H1 (cell line): ENCODE results near the gene VEPH1. TPM values are rescaled to one million over a fixed set of nuclear protein-coding genes. Genes with fewer than 3 reads are reported as not detected.

Experiments
- CEBPB ChIP-seq: IDR thresholded peaks from 2 replicates; pipeline ENCODE4 v1.6.1; 2012; ENCODE audit warnings: low read depth, low read length
- SP2 ChIP-seq: IDR thresholded peaks from 2 replicates; pipeline ENCODE4 v1.6.1; 2012; ENCODE audit warnings: mild to moderate bottlenecking, low read length, inconsistent platforms
- TBP ChIP-seq: IDR thresholded peaks from 2 replicates; pipeline ENCODE4 v1.6.1; 2011; ENCODE audit warnings: low read depth, low read length, improper control_type of control experiment
- polyA plus RNA-seq, 7 experiments: library from polyadenylated mRNA; depleted of rRNA in 3 of 7; stranded (reverse) in 5 of 7; unstranded in 2 of 7; fragments of >200 nt in 5 of 7; fragments of 200-250 nt in 2 of 7; gene quantifications; 1 replicate in 5 of 7; 2 replicates in 1 of 7; 4 replicates in 1 of 7; pipeline versions ENCODE4 v1.2.1 to v1.2.3, GENCODE V29; 2011 to 2013; ENCODE audit warnings: missing spikeins in 2 of 7, mixed read lengths in 2 of 7
- total RNA-seq: library from RNA; stranded (reverse); fragmentation: NEBNext Ultra II Directional; extraction: Animal tissue kit (Norgen Biotek cat#: 25700); gene quantifications from 2 replicates; pipeline ENCODE4 v1.2.1, GENCODE V29; 2021
- TF ChIP-seq, protein P1 (sequence below): fragments of 300-600 bp; sonication (generic); IDR thresholded peaks from 2 replicates; pipeline ENCODE4 v1.7.1; 2012; ENCODE audit warnings: low read length, moderate library complexity, mild to moderate bottlenecking, inconsistent platforms; ENCODE audit not compliant: insufficient replicate concordance

Gene VEPH1
- total and polyA plus RNA-seq, 2 of the 8 experiments (the other 6 are each of a cell fraction or from before 2014, with no cell fraction given): 12.0 to 18.3 TPM

DNA sequence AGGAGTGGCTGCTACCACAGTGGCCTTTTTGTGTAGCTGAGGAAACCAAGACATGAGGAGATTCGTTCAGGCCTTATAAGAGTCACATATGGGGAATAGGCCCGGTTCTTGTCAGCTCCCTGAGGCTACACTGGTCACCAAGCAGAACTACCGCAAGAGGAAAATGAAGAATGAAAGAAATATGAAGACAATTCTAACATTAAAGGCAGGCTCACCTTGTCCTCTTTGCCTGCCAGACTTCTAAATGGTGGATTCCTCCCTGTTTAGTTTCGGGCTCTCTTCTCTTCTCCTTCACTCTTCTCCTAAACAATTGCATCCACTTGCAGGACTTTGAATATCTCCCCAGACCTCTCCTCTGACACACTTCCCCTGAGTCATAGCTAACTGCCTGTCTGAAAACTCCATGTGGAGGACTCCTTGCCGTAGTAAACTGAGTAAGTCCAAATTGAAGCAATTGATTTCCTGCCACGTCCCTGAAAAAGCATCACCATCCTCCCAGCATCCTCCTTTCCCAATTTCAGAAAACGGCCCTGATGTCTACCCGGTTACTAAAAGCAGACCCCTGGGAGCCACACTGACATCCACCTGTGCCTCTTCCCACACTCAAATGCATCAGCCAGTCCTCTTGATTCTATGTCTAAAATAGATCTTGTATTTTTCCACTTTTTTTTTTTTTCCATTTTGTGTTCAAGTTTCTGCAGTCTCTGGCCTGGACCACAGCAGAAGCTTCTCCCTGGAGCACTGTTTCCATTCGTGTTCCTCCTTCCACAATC, 30.3 kb upstream of the VEPH1 start (continued):
- TF ChIP-seq, protein P1, sequence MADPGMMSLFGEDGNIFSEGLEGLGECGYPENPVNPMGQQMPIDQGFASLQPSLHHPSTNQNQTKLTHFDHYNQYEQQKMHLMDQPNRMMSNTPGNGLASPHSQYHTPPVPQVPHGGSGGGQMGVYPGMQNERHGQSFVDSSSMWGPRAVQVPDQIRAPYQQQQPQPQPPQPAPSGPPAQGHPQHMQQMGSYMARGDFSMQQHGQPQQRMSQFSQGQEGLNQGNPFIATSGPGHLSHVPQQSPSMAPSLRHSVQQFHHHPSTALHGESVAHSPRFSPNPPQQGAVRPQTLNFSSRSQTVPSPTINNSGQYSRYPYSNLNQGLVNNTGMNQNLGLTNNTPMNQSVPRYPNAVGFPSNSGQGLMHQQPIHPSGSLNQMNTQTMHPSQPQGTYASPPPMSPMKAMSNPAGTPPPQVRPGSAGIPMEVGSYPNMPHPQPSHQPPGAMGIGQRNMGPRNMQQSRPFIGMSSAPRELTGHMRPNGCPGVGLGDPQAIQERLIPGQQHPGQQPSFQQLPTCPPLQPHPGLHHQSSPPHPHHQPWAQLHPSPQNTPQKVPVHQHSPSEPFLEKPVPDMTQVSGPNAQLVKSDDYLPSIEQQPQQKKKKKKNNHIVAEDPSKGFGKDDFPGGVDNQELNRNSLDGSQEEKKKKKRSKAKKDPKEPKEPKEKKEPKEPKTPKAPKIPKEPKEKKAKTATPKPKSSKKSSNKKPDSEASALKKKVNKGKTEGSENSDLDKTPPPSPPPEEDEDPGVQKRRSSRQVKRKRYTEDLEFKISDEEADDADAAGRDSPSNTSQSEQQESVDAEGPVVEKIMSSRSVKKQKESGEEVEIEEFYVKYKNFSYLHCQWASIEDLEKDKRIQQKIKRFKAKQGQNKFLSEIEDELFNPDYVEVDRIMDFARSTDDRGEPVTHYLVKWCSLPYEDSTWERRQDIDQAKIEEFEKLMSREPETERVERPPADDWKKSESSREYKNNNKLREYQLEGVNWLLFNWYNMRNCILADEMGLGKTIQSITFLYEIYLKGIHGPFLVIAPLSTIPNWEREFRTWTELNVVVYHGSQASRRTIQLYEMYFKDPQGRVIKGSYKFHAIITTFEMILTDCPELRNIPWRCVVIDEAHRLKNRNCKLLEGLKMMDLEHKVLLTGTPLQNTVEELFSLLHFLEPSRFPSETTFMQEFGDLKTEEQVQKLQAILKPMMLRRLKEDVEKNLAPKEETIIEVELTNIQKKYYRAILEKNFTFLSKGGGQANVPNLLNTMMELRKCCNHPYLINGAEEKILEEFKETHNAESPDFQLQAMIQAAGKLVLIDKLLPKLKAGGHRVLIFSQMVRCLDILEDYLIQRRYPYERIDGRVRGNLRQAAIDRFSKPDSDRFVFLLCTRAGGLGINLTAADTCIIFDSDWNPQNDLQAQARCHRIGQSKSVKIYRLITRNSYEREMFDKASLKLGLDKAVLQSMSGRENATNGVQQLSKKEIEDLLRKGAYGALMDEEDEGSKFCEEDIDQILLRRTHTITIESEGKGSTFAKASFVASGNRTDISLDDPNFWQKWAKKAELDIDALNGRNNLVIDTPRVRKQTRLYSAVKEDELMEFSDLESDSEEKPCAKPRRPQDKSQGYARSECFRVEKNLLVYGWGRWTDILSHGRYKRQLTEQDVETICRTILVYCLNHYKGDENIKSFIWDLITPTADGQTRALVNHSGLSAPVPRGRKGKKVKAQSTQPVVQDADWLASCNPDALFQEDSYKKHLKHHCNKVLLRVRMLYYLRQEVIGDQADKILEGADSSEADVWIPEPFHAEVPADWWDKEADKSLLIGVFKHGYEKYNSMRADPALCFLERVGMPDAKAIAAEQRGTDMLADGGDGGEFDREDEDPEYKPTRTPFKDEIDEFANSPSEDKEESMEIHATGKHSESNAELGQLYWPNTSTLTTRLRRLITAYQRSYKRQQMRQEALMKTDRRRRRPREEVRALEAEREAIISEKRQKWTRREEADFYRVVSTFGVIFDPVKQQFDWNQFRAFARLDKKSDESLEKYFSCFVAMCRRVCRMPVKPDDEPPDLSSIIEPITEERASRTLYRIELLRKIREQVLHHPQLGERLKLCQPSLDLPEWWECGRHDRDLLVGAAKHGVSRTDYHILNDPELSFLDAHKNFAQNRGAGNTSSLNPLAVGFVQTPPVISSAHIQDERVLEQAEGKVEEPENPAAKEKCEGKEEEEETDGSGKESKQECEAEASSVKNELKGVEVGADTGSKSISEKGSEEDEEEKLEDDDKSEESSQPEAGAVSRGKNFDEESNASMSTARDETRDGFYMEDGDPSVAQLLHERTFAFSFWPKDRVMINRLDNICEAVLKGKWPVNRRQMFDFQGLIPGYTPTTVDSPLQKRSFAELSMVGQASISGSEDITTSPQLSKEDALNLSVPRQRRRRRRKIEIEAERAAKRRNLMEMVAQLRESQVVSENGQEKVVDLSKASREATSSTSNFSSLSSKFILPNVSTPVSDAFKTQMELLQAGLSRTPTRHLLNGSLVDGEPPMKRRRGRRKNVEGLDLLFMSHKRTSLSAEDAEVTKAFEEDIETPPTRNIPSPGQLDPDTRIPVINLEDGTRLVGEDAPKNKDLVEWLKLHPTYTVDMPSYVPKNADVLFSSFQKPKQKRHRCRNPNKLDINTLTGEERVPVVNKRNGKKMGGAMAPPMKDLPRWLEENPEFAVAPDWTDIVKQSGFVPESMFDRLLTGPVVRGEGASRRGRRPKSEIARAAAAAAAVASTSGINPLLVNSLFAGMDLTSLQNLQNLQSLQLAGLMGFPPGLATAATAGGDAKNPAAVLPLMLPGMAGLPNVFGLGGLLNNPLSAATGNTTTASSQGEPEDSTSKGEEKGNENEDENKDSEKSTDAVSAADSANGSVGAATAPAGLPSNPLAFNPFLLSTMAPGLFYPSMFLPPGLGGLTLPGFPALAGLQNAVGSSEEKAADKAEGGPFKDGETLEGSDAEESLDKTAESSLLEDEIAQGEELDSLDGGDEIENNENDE: no peak
- TF ChIP-seq TBP (no peak), CEBPB (no peak), SP2 (no peak)
